Measurements from ENCODE around the gene DKK3. TPM values are rescaled to one million over a fixed set of nuclear protein-coding genes. Genes with fewer than 3 reads are reported as not detected.
"Not testable (repeated sequence)": the region's sequence is repeated elsewhere in the genome, so short reads cannot be mapped to it uniquely, and the experiment has no call there.

DKK3 gene
- total RNA-seq, 2 experiments from 2014 or later: not detected

- no peaks in the 10 kb centered on the region for H3K9me3 Mint-ChIP-seq
These were observed 37.6 kb upstream of the DKK3 start for GRCh38 chr11:12045914-12046635.

GRCh38 chr11:12044799-12045198, 36.4 kb upstream of the DKK3 start:
- DNase-seq: no peak
- ChIA-PET CTCF (interaction anchor here (0.5 to 15.9 kb wide), 40 partner anchors 9 to 354 kb away, joined by 3 to 418 read pairs (median 3); partner anchors contain the start of gene DKK3), POLR2A (interaction anchor here (1.8 kb wide), 1 partner anchor 237 kb away, joined by 6 read pairs; no protein-coding TSS in a partner anchor)
- no peaks in the 10 kb centered on the region for H3K9me3 Mint-ChIP-seq
- no peak overlapping the region for H3K4me3 Mint-ChIP-seq
- H3K4me1 Mint-ChIP-seq (ENCODE audit: low read depth): peaks cover 4% of the 10 kb centered on the region
- no peaks in the 10 kb centered on the region for H3K36me3 Mint-ChIP-seq
- H3K27me3 Mint-ChIP-seq: peaks cover 1% of the 10 kb centered on the region
- H3K27ac Mint-ChIP-seq: no peak overlapping the region
- intact Hi-C loops (cut with micrococcal nuclease): loop anchor here (1.0 kb wide), 1 partner anchor 245 kb away; no protein-coding TSS in a partner anchor

More at GRCh38 chr11:12045914-12046635, 37.6 kb upstream of the DKK3 start:
- CTCF ChIA-PET: interaction anchor here (0.7 to 15.9 kb wide), 13 partner anchors 10 to 246 kb away, joined by 3 to 418 read pairs (median 4); partner anchors contain the start of gene DKK3
- no peak overlapping the region for H3K4me3 Mint-ChIP-seq
- DNase-seq: no peak
- POLR2A ChIA-PET: interaction anchor here (2.2 kb wide), 1 partner anchor 235 kb away, joined by 7 read pairs; no protein-coding TSS in a partner anchor
- intact Hi-C loops (cut with micrococcal nuclease): no loop called here
- H3K4me1 Mint-ChIP-seq (ENCODE audit: low read depth): peaks cover 4% of the 10 kb centered on the region
- peaks cover 1% of the 10 kb centered on the region for H3K27me3 Mint-ChIP-seq
- H3K36me3 Mint-ChIP-seq: no peaks in the 10 kb centered on the region
- H3K27ac Mint-ChIP-seq: no peak overlapping the region

GRCh38 chr11:12043959-12044791, 35.7 kb upstream of the DKK3 start:
- Mint-ChIP-seq H3K36me3 (no peaks in the 10 kb centered on the region), H3K27me3 (peaks cover 1% of the 10 kb centered on the region), H3K9me3 (no peaks in the 10 kb centered on the region), H3K4me1 (ENCODE audit: low read depth) (peaks cover 4% of the 10 kb centered on the region), H3K27ac (no peak overlapping the region), H3K4me3 (no peak overlapping the region)
- peak; percentile 76 for DNase-seq
- intact Hi-C loops (cut with micrococcal nuclease): loop anchor here (1.0 kb wide), 1 partner anchor 245 kb away; no protein-coding TSS in a partner anchor
- ChIA-PET POLR2A (interaction anchor here (1.8 kb wide), 1 partner anchor 238 kb away, joined by 6 read pairs; no protein-coding TSS in a partner anchor), CTCF (interaction anchor here (0.5 to 15.9 kb wide), 40 partner anchors 10 to 1016 kb away, joined by 3 to 418 read pairs (median 3); partner anchors contain the start of gene DKK3)

- no peak for DNase-seq
- Mint-ChIP-seq H3K27ac (no peak overlapping the region), H3K4me3 (no peak overlapping the region), H3K27me3 (peaks cover 1% of the 10 kb centered on the region), H3K4me1 (ENCODE audit: low read depth) (peaks cover 4% of the 10 kb centered on the region), H3K36me3 (no peaks in the 10 kb centered on the region), H3K9me3 (no peaks in the 10 kb centered on the region)
- CTCF ChIA-PET: interaction anchor here (0.6 to 15.9 kb wide), 9 partner anchors 19 to 243 kb away, joined by 3 to 418 read pairs (median 7); no protein-coding TSS in a partner anchor
- POLR2A ChIA-PET: no interaction called here
- intact Hi-C loops (cut with micrococcal nuclease): no loop called here
These were observed 34.8 kb upstream of the DKK3 start for GRCh38 chr11:12043221-12043620.

GRCh38 chr11:12042215-12042676, 33.8 kb upstream of the DKK3 start:
- POLR2A ChIA-PET: no interaction called here
- Mint-ChIP-seq H3K36me3 (no peaks in the 10 kb centered on the region), H3K4me1 (ENCODE audit: low read depth) (no peaks in the 10 kb centered on the region), H3K4me3 (no peak overlapping the region), H3K27me3 (peaks cover 1% of the 10 kb centered on the region), H3K27ac (no peak overlapping the region), H3K9me3 (no peaks in the 10 kb centered on the region)
- DNase-seq: no peak
- CTCF ChIA-PET: interaction anchor here (0.6 to 15.9 kb wide), 5 partner anchors 70 to 243 kb away, joined by 3 to 418 read pairs (median 7); no protein-coding TSS in a partner anchor
- intact Hi-C loops (cut with micrococcal nuclease): loop anchor here (1.0 kb wide), 1 partner anchor 111 kb away; no protein-coding TSS in a partner anchor

- H3K27me3 Mint-ChIP-seq; DNase-seq; H3K36me3 Mint-ChIP-seq; H3K4me3 Mint-ChIP-seq; H3K9me3 Mint-ChIP-seq; H3K27ac Mint-ChIP-seq; intact Hi-C loops (cut with micrococcal nuclease); H3K4me1 Mint-ChIP-seq (ENCODE audit: low read depth); POLR2A ChIA-PET; CTCF ChIA-PET: not testable (repeated sequence)
These were observed 32.3 kb upstream of the DKK3 start for GRCh38 chr11:12040719-12041118.

- Mint-ChIP-seq H3K27me3 (peaks cover 10% of the 10 kb centered on the region), H3K4me1 (ENCODE audit: low read depth) (no peaks in the 10 kb centered on the region), H3K27ac (no peak overlapping the region), H3K9me3 (no peaks in the 10 kb centered on the region), H3K4me3 (no peak overlapping the region), H3K36me3 (no peaks in the 10 kb centered on the region)
- POLR2A ChIA-PET: no interaction called here
- intact Hi-C loops (cut with micrococcal nuclease): no loop called here
- no peak for DNase-seq
- CTCF ChIA-PET: interaction anchor here (0.6 kb wide), 1 partner anchor 256 kb away, joined by 3 read pairs; no protein-coding TSS in a partner anchor
These were observed 24.5 kb upstream of the DKK3 start for GRCh38 chr11:12032968-12033367.

GRCh38 chr11:12031856-12032544, 23.6 kb upstream of the DKK3 start:
- ChIA-PET CTCF (no interaction called here), POLR2A (no interaction called here)
- DNase-seq: no peak
- intact Hi-C loops (cut with micrococcal nuclease): no loop called here
- H3K27ac Mint-ChIP-seq: no peak overlapping the region
- no peaks in the 10 kb centered on the region for H3K36me3 Mint-ChIP-seq
- no peaks in the 10 kb centered on the region for H3K4me1 Mint-ChIP-seq (ENCODE audit: low read depth)
- H3K9me3 Mint-ChIP-seq: no peaks in the 10 kb centered on the region
- peaks cover 10% of the 10 kb centered on the region for H3K27me3 Mint-ChIP-seq
- no peak overlapping the region for H3K4me3 Mint-ChIP-seq

GRCh38 chr11:12029738-12030363, 21.4 kb upstream of the DKK3 start:
- CTCF ChIA-PET: interaction anchor here (1.1 kb wide), 1 partner anchor 231 kb away, joined by 4 read pairs; no protein-coding TSS in a partner anchor
- no peak for DNase-seq
- Mint-ChIP-seq H3K9me3 (no peaks in the 10 kb centered on the region), H3K4me3 (no peak overlapping the region), H3K27me3 (peaks cover 13% of the 10 kb centered on the region), H3K4me1 (ENCODE audit: low read depth) (no peaks in the 10 kb centered on the region), H3K36me3 (no peaks in the 10 kb centered on the region), H3K27ac (no peak overlapping the region)
- POLR2A ChIA-PET: no interaction called here
- intact Hi-C loops (cut with micrococcal nuclease): no loop called here

GRCh38 chr11:12029119-12029518, 20.7 kb upstream of the DKK3 start:
- DNase-seq: no peak
- Mint-ChIP-seq H3K36me3 (peaks cover 2% of the 10 kb centered on the region), H3K27ac (no peak overlapping the region), H3K4me1 (ENCODE audit: low read depth) (no peaks in the 10 kb centered on the region), H3K9me3 (no peaks in the 10 kb centered on the region), H3K27me3 (peaks cover 13% of the 10 kb centered on the region), H3K4me3 (no peak overlapping the region)
- ChIA-PET CTCF (interaction anchor here (1.1 kb wide), 2 partner anchors 230 to 261 kb away, joined by 3 to 4 read pairs; no protein-coding TSS in a partner anchor), POLR2A (no interaction called here)
- intact Hi-C loops (cut with micrococcal nuclease): no loop called here

- Mint-ChIP-seq H3K9me3 (no peaks in the 10 kb centered on the region), H3K4me1 (ENCODE audit: low read depth) (no peaks in the 10 kb centered on the region), H3K36me3 (peaks cover 2% of the 10 kb centered on the region), H3K4me3 (no peak overlapping the region), H3K27ac (no peak overlapping the region), H3K27me3 (peaks cover 10% of the 10 kb centered on the region)
- DNase-seq: no peak
- ChIA-PET CTCF (interaction anchor here (1.1 to 1.3 kb wide), 2 partner anchors 16 to 261 kb away, joined by 3 to 4 read pairs; no protein-coding TSS in a partner anchor), POLR2A (no interaction called here)
- intact Hi-C loops (cut with micrococcal nuclease): no loop called here
These were observed 19.9 kb upstream of the DKK3 start for GRCh38 chr11:12028303-12028702.

Data from activated CD4-positive, alpha-beta memory T cell treated with anti-CD3 and anti-CD28 coated beads for 36 hours (primary cell).